ENCODE measurements around the gene CD151.

The CD151 gene

GRCh38 chr11:830295-831117 lies 2.2 kb upstream of the CD151 start:
- DNase-seq (ENCODE audit: extremely low read depth, low read depth), result no peak
- H3K4me3 ChIP-seq (replicated peaks; ENCODE audit: low read depth, low read length), result peak overlapping the region; percentile 28
- TF ChIP-seq CTCF (IDR thresholded peaks at IDR 0.05; ENCODE audit: low read depth, low read length, missing control alignments), result no peak

- TF ChIP-seq CTCF (IDR thresholded peaks at IDR 0.05; ENCODE audit: low read depth, low read length, missing control alignments), result no peak
- DNase-seq (ENCODE audit: extremely low read depth, low read depth), result no peak
- no peak overlapping the region for H3K4me3 ChIP-seq (replicated peaks; ENCODE audit: low read depth, low read length)
Observed at GRCh38 chr11:831118-831864, 1.5 kb upstream of the CD151 start.

- no peak for DNase-seq (ENCODE audit: extremely low read depth, low read depth)
- H3K4me3 ChIP-seq (replicated peaks; ENCODE audit: low read depth, low read length), result peak overlapping the region; percentile 43
- TF ChIP-seq CTCF (IDR thresholded peaks at IDR 0.05; ENCODE audit: low read depth, low read length, missing control alignments), result no peak
Observed at GRCh38 chr11:831961-832528, 707 bp upstream of the CD151 start.

- H3K4me3 ChIP-seq (replicated peaks; ENCODE audit: low read depth, low read length), result peak overlapping the region; percentile 72
- DNase-seq (ENCODE audit: extremely low read depth, low read depth), result no peak
- no peak for TF ChIP-seq CTCF (IDR thresholded peaks at IDR 0.05; ENCODE audit: low read depth, low read length, missing control alignments)
Observed at GRCh38 chr11:833114-833791, 501 bp downstream of the CD151 start.

- DNase-seq (ENCODE audit: extremely low read depth, low read depth), result no peak
- H3K4me3 ChIP-seq (replicated peaks; ENCODE audit: low read depth, low read length), result peak overlapping the region; percentile 72
- TF ChIP-seq CTCF (IDR thresholded peaks at IDR 0.05; ENCODE audit: low read depth, low read length, missing control alignments), result no peak
Observed at GRCh38 chr11:833849-834311, 1.1 kb downstream of the CD151 start.
